Measurements from ENCODE around the gene NUDT5.

Gene NUDT5

GRCh38 chr10:12214763-12215218, 19.1 kb upstream of the NUDT5 start:
- Histone ChIP-seq H4K20me1 (ENCODE audit: control insufficient read depth, insufficient read depth, low read depth, low read length) (no peaks in the 10 kb centered on the region), H3K36me3 (ENCODE audit: control insufficient read depth, low read length) (peaks cover 87% of the 10 kb centered on the region), H3K79me2 (ENCODE audit: control insufficient read depth, low read length) (peaks cover 50% of the 10 kb centered on the region), H3K4me3 (ENCODE audit: low read length) (peak overlapping the region; percentile 14), H3K9me2 (replicated peaks; ENCODE audit: control insufficient read depth, low read length) (no peaks in the 10 kb centered on the region), H3K4me1 (ENCODE audit: control insufficient read depth, low read length) (peaks cover 17% of the 10 kb centered on the region), H3F3A (ENCODE audit: control insufficient read depth, insufficient read depth) (peaks cover 27% of the 10 kb centered on the region), H3K9me3 (ENCODE audit: control insufficient read depth, insufficient read depth, low read length) (no peaks in the 10 kb centered on the region), H3K27ac (ENCODE audit: low read depth, low read length) (no peak overlapping the region), H3K27me3 (ENCODE audit: control insufficient read depth, low read length) (no peaks in the 10 kb centered on the region), H3K4me2 (ENCODE audit: low read length) (peak overlapping the region; percentile 27)
- peak; percentile 88 for TF ChIP-seq CTCF (IDR thresholded peaks at IDR 0.05; ENCODE audit: low read depth, low read length, poor library complexity, severe bottlenecking)
- TF ChIP-seq EZH2phosphoT487 (IDR thresholded peaks at IDR 0.05; ENCODE audit: borderline replicate concordance, low read length) = no peak

GRCh38 chr10:12214093-12214492, 18.4 kb upstream of the NUDT5 start:
- Histone ChIP-seq H3K27ac (ENCODE audit: low read depth, low read length) (0 out of 2 replicates have a peak overlapping the region, but pooled peaks have one; percentile 3), H3K79me2 (ENCODE audit: control insufficient read depth, low read length) (peaks cover 49% of the 10 kb centered on the region), H3K4me1 (ENCODE audit: control insufficient read depth, low read length) (peaks cover 17% of the 10 kb centered on the region), H3F3A (ENCODE audit: control insufficient read depth, insufficient read depth) (peaks cover 28% of the 10 kb centered on the region), H4K20me1 (ENCODE audit: control insufficient read depth, insufficient read depth, low read depth, low read length) (no peaks in the 10 kb centered on the region), H3K9me3 (ENCODE audit: control insufficient read depth, insufficient read depth, low read length) (no peaks in the 10 kb centered on the region), H3K27me3 (ENCODE audit: control insufficient read depth, low read length) (no peaks in the 10 kb centered on the region), H3K36me3 (ENCODE audit: control insufficient read depth, low read length) (peaks cover 87% of the 10 kb centered on the region), H3K4me3 (ENCODE audit: low read length) (peak overlapping the region; percentile 14; the same call in 1 of the 2 replicates), H3K4me2 (ENCODE audit: low read length) (peak overlapping the region; percentile 27), H3K9me2 (replicated peaks; ENCODE audit: control insufficient read depth, low read length) (no peaks in the 10 kb centered on the region)
- TF ChIP-seq EZH2phosphoT487 (IDR thresholded peaks at IDR 0.05; ENCODE audit: borderline replicate concordance, low read length) = no peak
- no peak for TF ChIP-seq CTCF (IDR thresholded peaks at IDR 0.05; ENCODE audit: low read depth, low read length, poor library complexity, severe bottlenecking)

- TF ChIP-seq EZH2phosphoT487 (IDR thresholded peaks at IDR 0.05; ENCODE audit: borderline replicate concordance, low read length) (no peak), CTCF (IDR thresholded peaks at IDR 0.05; ENCODE audit: low read depth, low read length, poor library complexity, severe bottlenecking) (no peak)
- Histone ChIP-seq H3K4me2 (ENCODE audit: low read length) (no peak overlapping the region), H3K27ac (ENCODE audit: low read depth, low read length) (no peak overlapping the region), H3K9me2 (replicated peaks; ENCODE audit: control insufficient read depth, low read length) (no peaks in the 10 kb centered on the region), H4K20me1 (ENCODE audit: control insufficient read depth, insufficient read depth, low read depth, low read length) (no peaks in the 10 kb centered on the region), H3K27me3 (ENCODE audit: control insufficient read depth, low read length) (no peaks in the 10 kb centered on the region), H3K36me3 (ENCODE audit: control insufficient read depth, low read length) (peaks cover 87% of the 10 kb centered on the region), H3F3A (ENCODE audit: control insufficient read depth, insufficient read depth) (peaks cover 28% of the 10 kb centered on the region), H3K4me3 (ENCODE audit: low read length) (no peak overlapping the region), H3K79me2 (ENCODE audit: control insufficient read depth, low read length) (peaks cover 49% of the 10 kb centered on the region), H3K9me3 (ENCODE audit: control insufficient read depth, insufficient read depth, low read length) (no peaks in the 10 kb centered on the region), H3K4me1 (ENCODE audit: control insufficient read depth, low read length) (peaks cover 17% of the 10 kb centered on the region)
Observed at GRCh38 chr10:12213621-12214020, 17.9 kb upstream of the NUDT5 start.
